ENCODE results near the gene CAPN5. TPM values are rescaled to one million over a fixed set of nuclear protein-coding genes. Genes with fewer than 3 reads are reported as not detected.

The CAPN5 gene
- total and polyA plus RNA-seq, 10 of the 15 experiments (the other 5 are each of a cell fraction or from before 2014, with no cell fraction given) = 0.02 to 0.33 (median 0.07) TPM; not detected in 3

GRCh38 chr11:77024745-77025144 lies 42.0 kb upstream of the CAPN5 start (continued):
- TF ChIP-seq, protein P1, sequence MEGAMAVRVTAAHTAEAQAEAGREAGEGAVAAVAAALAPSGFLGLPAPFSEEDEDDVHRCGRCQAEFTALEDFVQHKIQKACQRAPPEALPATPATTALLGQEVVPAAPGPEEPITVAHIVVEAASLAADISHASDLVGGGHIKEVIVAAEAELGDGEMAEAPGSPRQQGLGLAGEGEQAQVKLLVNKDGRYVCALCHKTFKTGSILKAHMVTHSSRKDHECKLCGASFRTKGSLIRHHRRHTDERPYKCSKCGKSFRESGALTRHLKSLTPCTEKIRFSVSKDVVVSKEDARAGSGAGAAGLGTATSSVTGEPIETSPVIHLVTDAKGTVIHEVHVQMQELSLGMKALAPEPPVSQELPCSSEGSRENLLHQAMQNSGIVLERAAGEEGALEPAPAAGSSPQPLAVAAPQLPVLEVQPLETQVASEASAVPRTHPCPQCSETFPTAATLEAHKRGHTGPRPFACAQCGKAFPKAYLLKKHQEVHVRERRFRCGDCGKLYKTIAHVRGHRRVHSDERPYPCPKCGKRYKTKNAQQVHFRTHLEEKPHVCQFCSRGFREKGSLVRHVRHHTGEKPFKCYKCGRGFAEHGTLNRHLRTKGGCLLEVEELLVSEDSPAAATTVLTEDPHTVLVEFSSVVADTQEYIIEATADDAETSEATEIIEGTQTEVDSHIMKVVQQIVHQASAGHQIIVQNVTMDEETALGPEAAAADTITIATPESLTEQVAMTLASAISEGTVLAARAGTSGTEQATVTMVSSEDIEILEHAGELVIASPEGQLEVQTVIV (IDR thresholded peaks at IDR 0.05; ENCODE audit: borderline replicate concordance, partially characterized antibody) = no peak

GRCh38 chr11:77026221-77026620 lies 40.5 kb upstream of the CAPN5 start:
- FAIRE-seq (no peak), DNase-seq (ENCODE audit: low read depth, low spot score) (no peak), ATAC-seq (no peak)
- no peaks in the 10 kb centered on the region for H4K20me1 ChIP-seq (ENCODE audit: control insufficient read depth, insufficient read depth)
- ChIA-PET SMC1A (ENCODE audit: uncharacterized antibody, unreplicated experiment) (no interaction called here), CTCF (interaction anchor here (1.5 to 3.1 kb wide), 2 partner anchors 37 to 106 kb away, joined by 6 to 12 read pairs; no protein-coding TSS in a partner anchor), POLR2A (no interaction called here), RAD21 (ENCODE audit: unreplicated experiment) (interaction anchor here (1.4 to 1.7 kb wide), 2 partner anchors 65 to 106 kb away, joined by 3 to 5 read pairs; no protein-coding TSS in a partner anchor)
- in situ Hi-C loops (cut with MboI) = no loop called here
- BruUV-seq (replicated peaks) = no TSS peak
- H3K27ac ChIP-seq (ENCODE audit: control insufficient read depth, insufficient read depth) = no peak overlapping the region
- no peaks in the 10 kb centered on the region for H3K4me1 ChIP-seq (ENCODE audit: control insufficient read depth, insufficient read depth, low read length)
- intact Hi-C loops (cut with micrococcal nuclease; ENCODE audit: unreplicated experiment) = no loop called here
- H3K4me2 ChIP-seq (ENCODE audit: control insufficient read depth, insufficient read depth) = no peak overlapping the region
- H3K4me3 ChIP-seq = no peak overlapping the region
- no peaks in the 10 kb centered on the region for H3K36me3 ChIP-seq (ENCODE audit: control insufficient read depth in 2 of 2, insufficient read depth in 2 of 2, low read length in 1 of 2)
- H3K79me2 ChIP-seq (ENCODE audit: control insufficient read depth, insufficient read depth, low read length) = no peaks in the 10 kb centered on the region
- no peaks in the 10 kb centered on the region for H3K9me3 ChIP-seq (replicated peaks; ENCODE audit: control insufficient read depth, insufficient read depth, low read length)
- no peak overlapping the region for H2AFZ ChIP-seq (ENCODE audit: control insufficient read depth, low read depth, low read length)
- H3K9ac ChIP-seq (ENCODE audit: control insufficient read depth, insufficient read depth, low read length) = no peak overlapping the region
- H3K27me3 ChIP-seq (replicated peaks in 1 of 2; ENCODE audit: control insufficient read depth in 2 of 2, insufficient read depth in 2 of 2, low read length in 1 of 2) = no peaks in the 10 kb centered on the region; a peak in 1 of 4 replicates
- 97% methylated on average over 3 of the region's 3 CpGs for WGBS (ENCODE audit: insufficient coverage, insufficient replicate concordance, low lambda C conversion rate, missing lambda C conversion rate)
- TF ChIP-seq POLR2AphosphoS2 (IDR thresholded peaks at IDR 0.05; ENCODE audit: low read depth, low read length) (no peak), BCL3 (IDR thresholded peaks at IDR 0.05; ENCODE audit: borderline replicate concordance, insufficient read depth, low read depth, low read length, poor library complexity, severe bottlenecking) (no peak), ATF2 (IDR thresholded peaks at IDR 0.05; ENCODE audit: low read length) (no peak), PKNOX1 (IDR thresholded peaks at IDR 0.05) (no peak), STAT1 (conservative IDR thresholded peaks at IDR 0.05) (no peak), HSF1 (IDR thresholded peaks at IDR 0.05; ENCODE audit: low read depth, low read length) (no peak), SP1 (IDR thresholded peaks at IDR 0.05; ENCODE audit: low read depth, low read length) (no peak), RUNX3 (IDR thresholded peaks at IDR 0.05; ENCODE audit: low read length) (no peak), SREBF1 (IDR thresholded peaks at IDR 0.05; ENCODE audit: low read length) (no peak)
- TF ChIP-seq, protein P2, sequence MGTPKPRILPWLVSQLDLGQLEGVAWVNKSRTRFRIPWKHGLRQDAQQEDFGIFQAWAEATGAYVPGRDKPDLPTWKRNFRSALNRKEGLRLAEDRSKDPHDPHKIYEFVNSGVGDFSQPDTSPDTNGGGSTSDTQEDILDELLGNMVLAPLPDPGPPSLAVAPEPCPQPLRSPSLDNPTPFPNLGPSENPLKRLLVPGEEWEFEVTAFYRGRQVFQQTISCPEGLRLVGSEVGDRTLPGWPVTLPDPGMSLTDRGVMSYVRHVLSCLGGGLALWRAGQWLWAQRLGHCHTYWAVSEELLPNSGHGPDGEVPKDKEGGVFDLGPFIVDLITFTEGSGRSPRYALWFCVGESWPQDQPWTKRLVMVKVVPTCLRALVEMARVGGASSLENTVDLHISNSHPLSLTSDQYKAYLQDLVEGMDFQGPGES (IDR thresholded peaks at IDR 0.05) = no peak
